Measurements from ENCODE around the gene DTNBP1.

GRCh38 chr6:15675536-15676220 is 12.8 kb upstream of the DTNBP1 start:
- TF ChIP-seq CTCF (IDR thresholded peaks at IDR 0.05) (no peak), POLR2A (IDR thresholded peaks at IDR 0.05) (no peak)

Data from adrenal gland (tissue), 5 donors.